Measurements from ENCODE around the gene RNPS1. TPM values are rescaled to one million over a fixed set of nuclear protein-coding genes. Genes with fewer than 3 reads are reported as not detected.

RNPS1 gene
- polyA plus RNA-seq, 1 donor from 2014 or later = 180 TPM

GRCh38 chr16:2287916-2288547 lies 20.1 kb upstream of the RNPS1 start:
- Histone ChIP-seq H3K4me3 (ENCODE audit: low read length) (no peak overlapping the region), H3K9me3 (ENCODE audit: low read length) (no peaks in the 10 kb centered on the region), H3K27ac (ENCODE audit: low read length) (no peak overlapping the region), H3F3A (ENCODE audit: insufficient read depth, low read length, poor library complexity, severe bottlenecking) (no peaks in the 10 kb centered on the region), H3K79me2 (replicated peaks; ENCODE audit: insufficient read depth, low read length) (no peaks in the 10 kb centered on the region), H3K36me3 (ENCODE audit: insufficient read depth, low read length) (no peaks in the 10 kb centered on the region), H3K9ac (ENCODE audit: low read length) (no peak overlapping the region), H3K4me2 (ENCODE audit: low read length) (no peak overlapping the region), H2AFZ (ENCODE audit: low read depth, low read length) (no peak overlapping the region), H4K20me1 (ENCODE audit: insufficient read depth) (no peaks in the 10 kb centered on the region), H3K9me2 (ENCODE audit: insufficient read depth, low read length) (no peaks in the 10 kb centered on the region), H3K27me3 (ENCODE audit: insufficient read depth, low read depth, low read length) (no peaks in the 10 kb centered on the region)
- TF ChIP-seq CTCF (IDR thresholded peaks at IDR 0.05; ENCODE audit: poor library complexity, severe bottlenecking) (no peak), EP300 (conservative IDR thresholded peaks at IDR 0.05; ENCODE audit: poor library complexity, severe bottlenecking) (no peak), MXI1 (conservative IDR thresholded peaks at IDR 0.05; ENCODE audit: poor library complexity, severe bottlenecking) (no peak), REST (IDR thresholded peaks at IDR 0.05; ENCODE audit: borderline replicate concordance) (no peak), TAF1 (IDR thresholded peaks at IDR 0.05; ENCODE audit: low read depth) (no peak), SMC3 (conservative IDR thresholded peaks at IDR 0.05; ENCODE audit: poor library complexity) (no peak), RAD21 (conservative IDR thresholded peaks at IDR 0.05) (no peak), EZH2 (IDR thresholded peaks at IDR 0.05; ENCODE audit: borderline replicate concordance, insufficient read depth, low read length, poor library complexity, severe bottlenecking) (no peak), POLR2AphosphoS5 (IDR thresholded peaks at IDR 0.05) (no peak)

- no peaks in the 10 kb centered on the region for H3K79me2 ChIP-seq (replicated peaks; ENCODE audit: insufficient read depth, low read length)
- no peak overlapping the region for H3K9ac ChIP-seq (ENCODE audit: low read length)
- H2AFZ ChIP-seq (ENCODE audit: low read depth, low read length) = no peak overlapping the region
- H3K9me3 ChIP-seq (ENCODE audit: low read length) = no peaks in the 10 kb centered on the region
- H4K20me1 ChIP-seq (ENCODE audit: insufficient read depth) = no peaks in the 10 kb centered on the region
- H3K27me3 ChIP-seq (ENCODE audit: insufficient read depth, low read depth, low read length) = no peaks in the 10 kb centered on the region
- H3K4me3 ChIP-seq (ENCODE audit: low read length) = no peak overlapping the region
- H3F3A ChIP-seq (ENCODE audit: insufficient read depth, low read length, poor library complexity, severe bottlenecking) = no peaks in the 10 kb centered on the region
- no peak for TF ChIP-seq RAD21 (conservative IDR thresholded peaks at IDR 0.05)
- no peak for TF ChIP-seq EZH2 (IDR thresholded peaks at IDR 0.05; ENCODE audit: borderline replicate concordance, insufficient read depth, low read length, poor library complexity, severe bottlenecking)
- TF ChIP-seq CTCF (IDR thresholded peaks at IDR 0.05; ENCODE audit: poor library complexity, severe bottlenecking) = no peak
- no peak for TF ChIP-seq TAF1 (IDR thresholded peaks at IDR 0.05; ENCODE audit: low read depth)
- TF ChIP-seq SMC3 (conservative IDR thresholded peaks at IDR 0.05; ENCODE audit: poor library complexity) = no peak
- TF ChIP-seq REST (IDR thresholded peaks at IDR 0.05; ENCODE audit: borderline replicate concordance) = no peak
- TF ChIP-seq EP300 (conservative IDR thresholded peaks at IDR 0.05; ENCODE audit: poor library complexity, severe bottlenecking) = no peak
- TF ChIP-seq POLR2AphosphoS5 (IDR thresholded peaks at IDR 0.05) = no peak
- no peak for TF ChIP-seq MXI1 (conservative IDR thresholded peaks at IDR 0.05; ENCODE audit: poor library complexity, severe bottlenecking)
- no peak overlapping the region for H3K27ac ChIP-seq (ENCODE audit: low read length)
- no peaks in the 10 kb centered on the region for H3K9me2 ChIP-seq (ENCODE audit: insufficient read depth, low read length)
- no peaks in the 10 kb centered on the region for H3K36me3 ChIP-seq (ENCODE audit: insufficient read depth, low read length)
- no peak overlapping the region for H3K4me2 ChIP-seq (ENCODE audit: low read length)
These were observed 18.6 kb upstream of the RNPS1 start for GRCh38 chr16:2286550-2286949.
